ENCODE measurements around the gene ITGA11. TPM values are rescaled to one million over a fixed set of nuclear protein-coding genes. Genes with fewer than 3 reads are reported as not detected.

ITGA11 gene
- total RNA-seq, 1 experiment from 2014 or later: not detected

GRCh38 chr15:68303134-68303533 lies 128.8 kb downstream of the ITGA11 start:
- BruUV-seq (replicated peaks): no TSS peak
- ATAC-seq (no peak), DNase-seq (no peak)
- TF ChIP-seq CTCF (conservative IDR thresholded peaks at IDR 0.05; ENCODE audit: low read depth, low read length) (no peak), EZH2phosphoT487 (IDR thresholded peaks at IDR 0.05; ENCODE audit: borderline replicate concordance, low read length) (no peak), EZH2 (IDR thresholded peaks at IDR 0.05; ENCODE audit: low read length, unreplicated experiment) (no peak)
- ChIA-PET CTCF (no interaction called here), POLR2A (ENCODE audit: unreplicated experiment) (no interaction called here)
- Histone ChIP-seq H3K9me2 (replicated peaks; ENCODE audit: low read length) (no peaks in the 10 kb centered on the region), H3K9ac (ENCODE audit: low read length) (no peak overlapping the region), H3F3A (ENCODE audit: low read length, unreplicated experiment) (no peaks in the 10 kb centered on the region), H3K27me3 (ENCODE audit: low read length) (no peaks in the 10 kb centered on the region), H3K4me2 (ENCODE audit: low read length) (no peak overlapping the region), H4K20me1 (ENCODE audit: low read length) (no peaks in the 10 kb centered on the region), H3K4me3 (ENCODE audit: low read length) (no peak overlapping the region), H3K4me1 (ENCODE audit: insufficient read depth, low read length) (no peaks in the 10 kb centered on the region), H2AFZ (ENCODE audit: low read length) (no peak overlapping the region), H3K79me2 (ENCODE audit: low read length) (no peaks in the 10 kb centered on the region), H3K9me3 (ENCODE audit: low read length) (no peaks in the 10 kb centered on the region), H3K36me3 (ENCODE audit: low read depth, low read length) (no peaks in the 10 kb centered on the region), H3K27ac (ENCODE audit: low read length) (no peak overlapping the region)
- intact Hi-C loops (cut with micrococcal nuclease): loop anchor here (10.0 kb wide), 1 partner anchor 242 kb away; no protein-coding TSS in a partner anchor

GRCh38 chr15:68302729-68303128 lies 129.2 kb downstream of the ITGA11 start:
- Histone ChIP-seq H3K4me3 (ENCODE audit: low read length) (no peak overlapping the region), H3K4me2 (ENCODE audit: low read length) (no peak overlapping the region), H3K27me3 (ENCODE audit: low read length) (no peaks in the 10 kb centered on the region), H3K9me2 (replicated peaks; ENCODE audit: low read length) (no peaks in the 10 kb centered on the region), H3K27ac (ENCODE audit: low read length) (no peak overlapping the region), H3K9ac (ENCODE audit: low read length) (no peak overlapping the region), H4K20me1 (ENCODE audit: low read length) (no peaks in the 10 kb centered on the region), H3K79me2 (ENCODE audit: low read length) (no peaks in the 10 kb centered on the region), H2AFZ (ENCODE audit: low read length) (no peak overlapping the region), H3K9me3 (ENCODE audit: low read length) (no peaks in the 10 kb centered on the region), H3K36me3 (ENCODE audit: low read depth, low read length) (peaks cover 1% of the 10 kb centered on the region; the same call in 1 of the 2 replicates), H3F3A (ENCODE audit: low read length, unreplicated experiment) (no peaks in the 10 kb centered on the region), H3K4me1 (ENCODE audit: insufficient read depth, low read length) (no peaks in the 10 kb centered on the region)
- BruUV-seq (replicated peaks): no TSS peak
- POLR2A ChIA-PET (ENCODE audit: unreplicated experiment): no interaction called here
- intact Hi-C loops (cut with micrococcal nuclease): loop anchor here (10.0 kb wide), 1 partner anchor 242 kb away; no protein-coding TSS in a partner anchor
- CTCF ChIA-PET: no interaction called here
- no peak for DNase-seq
- TF ChIP-seq CTCF (conservative IDR thresholded peaks at IDR 0.05; ENCODE audit: low read depth, low read length) (no peak), EZH2 (IDR thresholded peaks at IDR 0.05; ENCODE audit: low read length, unreplicated experiment) (no peak), EZH2phosphoT487 (IDR thresholded peaks at IDR 0.05; ENCODE audit: borderline replicate concordance, low read length) (no peak)
- no peak for ATAC-seq

GRCh38 chr15:68301301-68301700 lies 130.7 kb downstream of the ITGA11 start:
- Histone ChIP-seq H3K79me2 (ENCODE audit: low read length) (no peaks in the 10 kb centered on the region), H3K4me2 (ENCODE audit: low read length) (no peak overlapping the region), H3K9me3 (ENCODE audit: low read length) (no peaks in the 10 kb centered on the region), H4K20me1 (ENCODE audit: low read length) (no peaks in the 10 kb centered on the region), H3K9ac (ENCODE audit: low read length) (no peak overlapping the region), H3K27me3 (ENCODE audit: low read length) (no peaks in the 10 kb centered on the region), H3K4me1 (ENCODE audit: insufficient read depth, low read length) (no peaks in the 10 kb centered on the region), H3K36me3 (ENCODE audit: low read depth, low read length) (peaks cover 4% of the 10 kb centered on the region; the same call in 1 of the 2 replicates), H2AFZ (ENCODE audit: low read length) (no peak overlapping the region), H3K9me2 (replicated peaks; ENCODE audit: low read length) (no peaks in the 10 kb centered on the region), H3K27ac (ENCODE audit: low read length) (no peak overlapping the region), H3F3A (ENCODE audit: low read length, unreplicated experiment) (no peaks in the 10 kb centered on the region), H3K4me3 (ENCODE audit: low read length) (no peak overlapping the region)
- intact Hi-C loops (cut with micrococcal nuclease): loop anchor here (10.0 kb wide), 1 partner anchor 244 kb away; no protein-coding TSS in a partner anchor
- DNase-seq (no peak), ATAC-seq (no peak)
- ChIA-PET CTCF (no interaction called here), POLR2A (ENCODE audit: unreplicated experiment) (no interaction called here)
- TF ChIP-seq EZH2 (IDR thresholded peaks at IDR 0.05; ENCODE audit: low read length, unreplicated experiment) (no peak), CTCF (conservative IDR thresholded peaks at IDR 0.05; ENCODE audit: low read depth, low read length) (no peak), EZH2phosphoT487 (IDR thresholded peaks at IDR 0.05; ENCODE audit: borderline replicate concordance, low read length) (no peak)
- no TSS peak for BruUV-seq (replicated peaks)

Measured in PC-3 (cell line).